Hair follicle dermal papilla cell (primary cell): ENCODE data around the gene DSPP. TPM values are rescaled to one million over a fixed set of nuclear protein-coding genes. Genes with fewer than 3 reads are reported as not detected.

ENCODE experiments used
- total RNA-seq: library from RNA; depleted of rRNA; stranded (reverse); fragments of >200 nt; gene quantifications from 2 replicates; pipeline ENCODE4 v1.2.3, GENCODE V29; 2012

The DSPP gene
- total RNA-seq: not detected in 2 replicates

DNA sequence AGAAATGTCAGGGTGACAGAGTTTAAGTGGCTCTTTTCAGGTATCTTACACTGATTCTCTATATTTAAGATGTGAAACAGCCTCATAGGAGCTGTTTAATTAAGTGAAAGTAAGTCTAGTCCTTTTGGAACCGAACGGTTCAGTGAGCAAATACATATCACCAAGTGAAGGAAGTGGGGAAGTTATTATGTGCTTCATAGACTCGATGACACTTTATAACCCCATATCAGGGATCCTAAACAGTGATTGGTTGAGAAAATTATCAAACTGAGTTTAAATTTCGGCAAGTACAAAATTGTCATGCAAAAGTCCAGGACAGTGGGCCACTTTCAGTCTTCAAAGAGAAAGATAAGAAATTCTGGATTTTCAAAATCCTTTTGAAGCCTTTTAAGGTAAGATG lies at the start of gene DSPP:
DSPP (plus strand) TSS at position 301 of the 400 bp plus-strand sequence. CDS start 2,380 bp downstream, outside the sequence.

DNA sequence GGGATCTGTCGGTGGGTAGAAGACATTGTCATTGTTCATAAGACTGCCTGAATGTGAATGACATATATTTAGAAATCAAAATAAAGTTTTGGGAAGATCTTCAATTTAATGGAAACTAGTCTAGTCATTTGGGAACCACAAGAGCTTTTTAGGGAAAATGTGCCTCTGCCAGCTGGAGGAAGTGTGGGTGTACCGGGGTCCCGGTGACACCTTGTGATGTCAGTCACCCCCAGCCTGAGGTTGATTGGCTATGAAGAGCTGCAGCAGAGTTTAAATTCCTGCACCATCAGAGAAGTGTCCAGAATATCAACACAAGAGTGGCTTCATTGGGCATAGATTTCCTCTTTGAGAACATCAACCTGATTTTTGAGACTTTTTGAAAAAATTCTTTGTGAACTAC lies 41.7 kb downstream of the DSPP start, which contains the start of gene DMP1:
DMP1 (plus strand) TSS at position 301 of the 400 bp plus-strand sequence. CDS start 6,213 bp downstream, outside the sequence.

Other genes starting within 250 kb of the DSPP start
- 28.7 and 40.6 TPM in 2 replicates for gene HSD17B11, start 217.3 kb upstream of the DSPP start, total RNA-seq
- 7.1 and 8.6 TPM in 2 replicates for gene NUDT9, start 186.0 kb upstream of the DSPP start, total RNA-seq
- not detected in 2 replicates for gene SPARCL1, start 79.2 kb upstream of the DSPP start, total RNA-seq
- gene DMP1, start 41.8 kb downstream of the DSPP start, total RNA-seq: not detected in 2 replicates
- gene IBSP, start 191.0 kb downstream of the DSPP start, total RNA-seq: 0.16 TPM in 1 of 2 replicates, not detected in the other
- not detected in 2 replicates for gene MEPE, start 224.4 kb downstream of the DSPP start, total RNA-seq